SK-N-SH (cell line): ENCODE results near the gene LIN28B. TPM values are rescaled to one million over a fixed set of nuclear protein-coding genes. Genes with fewer than 3 reads are reported as not detected.

ENCODE experiments used
- CTCF ChIA-PET: fragments of 300-600, 350-600 bp; formaldehyde crosslinking; extraction: SDS; loops from one replicate; lab custom pipeline; 2021; lab: Yijun Ruan, JAX
- POLR2A ChIA-PET: fragments of 350-600 bp; sonication (Branson Sonifier 250); formaldehyde crosslinking; extraction: SDS; loops from one replicate; lab custom pipeline; 2020; ENCODE audit warnings: antibody characterized with exemption, inconsistent platforms; lab: Yijun Ruan, JAX
- DNase-seq: peaks from one replicate; pipeline ENCODE4 v3.0.0; 2012
- H2AFZ ChIP-seq: fragments of 200-600 bp; sonication (generic); 2 replicates; pipeline ENCODE4 v1.8.1; 2016; ENCODE audit warnings: antibody characterized with exemption, mild to moderate bottlenecking, low read depth
- H3F3A ChIP-seq: fragments of 200-600 bp; sonication (generic); replicated peaks from 2 replicates; pipeline ENCODE3; 2016; ENCODE audit warnings: antibody characterized with exemption, mild to moderate bottlenecking; ENCODE audit not compliant: insufficient read depth
- H3K27ac ChIP-seq, 2 experiments: fragments of 200-500 bp in 1 of 2; fragments of 200-600 bp in 1 of 2; sonication (Bioruptor generic) in 1 of 2; sonication (generic), shearing (Covaris generic) in 1 of 2; 2 replicates each; pipeline versions ENCODE4 v1.5.1 to v1.6.1; 2014 to 2016; ENCODE audit warnings: low read depth in 2 of 2, inconsistent platforms in 1 of 2, low read length in 1 of 2, mild to moderate bottlenecking in 1 of 2, mixed read lengths in 1 of 2
- H3K27me3 ChIP-seq: fragments of 200-600 bp; sonication (generic), shearing (Covaris generic); 2 replicates; pipeline ENCODE4 v1.6.1; 2016; ENCODE audit warnings: mixed run types; ENCODE audit not compliant: insufficient read depth
- H3K36me3 ChIP-seq, 2 experiments: fragments of 200-500 bp in 1 of 2; fragments of 200-600 bp in 1 of 2; sonication (Bioruptor generic) in 1 of 2; sonication (generic) in 1 of 2; replicated peaks in 1 of 2; 2 replicates each; pipeline versions ENCODE3 to v1.5.1; 2014 to 2016; ENCODE audit warnings: low read length in 1 of 2, mild to moderate bottlenecking in 1 of 2; ENCODE audit not compliant: insufficient read depth in 2 of 2, control insufficient read depth in 1 of 2
- H3K4me1 ChIP-seq, 2 experiments: fragments of 200-500 bp in 1 of 2; fragments of 200-600 bp in 1 of 2; sonication (Bioruptor generic) in 1 of 2; sonication (generic), shearing (Covaris generic) in 1 of 2; 2 replicates each; pipeline versions ENCODE4 v1.5.1 to v1.6.1; 2014 to 2016; ENCODE audit warnings: low read depth in 1 of 2, low read length in 1 of 2, mixed run types in 1 of 2; ENCODE audit not compliant: insufficient read depth in 2 of 2, control insufficient read depth in 1 of 2
- H3K4me2 ChIP-seq: fragments of 200-600 bp; sonication (generic), shearing (Covaris generic); 2 replicates; pipeline ENCODE4 v1.6.1; 2017; ENCODE audit warnings: mixed run types
- H3K4me3 ChIP-seq, 2 experiments: fragments of 200-500 bp in 1 of 2; fragments of 200-600 bp in 1 of 2; sonication (Bioruptor generic) in 1 of 2; sonication (generic), shearing (Covaris generic) in 1 of 2; 2 replicates each; pipeline versions ENCODE4 v1.5.1 to v1.8.1; 2014 to 2016; ENCODE audit warnings: low read depth in 2 of 2, inconsistent platforms in 1 of 2, low read length in 1 of 2, mild to moderate bottlenecking in 1 of 2, mixed read lengths in 1 of 2, moderate library complexity in 1 of 2
- H3K79me2 ChIP-seq: fragments of 200-600 bp; sonication (generic); 2 replicates; pipeline ENCODE4 v1.8.1; 2017; ENCODE audit warnings: mild to moderate bottlenecking; ENCODE audit not compliant: insufficient read depth
- H3K9ac ChIP-seq: fragments of 200-600 bp; sonication (generic); 2 replicates; pipeline ENCODE4 v1.6.1; 2017; ENCODE audit warnings: mixed run types
- H3K9me2 ChIP-seq: fragments of 200-600 bp; sonication (generic); 2 replicates; pipeline ENCODE4 v1.6.1; 2017; ENCODE audit warnings: mixed run types
- H3K9me3 ChIP-seq: fragments of 200-600 bp; sonication (generic); 2 replicates; pipeline ENCODE4 v1.6.1; 2017; ENCODE audit warnings: mixed run types, mild to moderate bottlenecking, moderate library complexity
- H4K20me1 ChIP-seq: fragments of 200-600 bp; sonication (generic); 2 replicates; pipeline ENCODE4 v1.6.1; 2017; ENCODE audit warnings: mild to moderate bottlenecking, mixed run types; ENCODE audit not compliant: insufficient read depth
- CHD2 ChIP-seq: fragments of 150-350 bp; IDR thresholded peaks from 2 replicates; pipeline ENCODE4 v1.6.1; 2018; ENCODE audit warnings: low read length; ENCODE audit not compliant: partially characterized antibody
- EP300 ChIP-seq, 2 experiments: IDR thresholded peaks; 2 replicates each; pipeline versions ENCODE4 v1.4.0 to v1.6.1; 2012; ENCODE audit warnings: borderline replicate concordance in 1 of 2, low read depth in 1 of 2, low read length in 1 of 2
- EZH2phosphoT487 ChIP-seq: fragments of 200-600 bp; sonication (generic); IDR thresholded peaks from 2 replicates; pipeline ENCODE4 v1.6.1; 2017; ENCODE audit warnings: low read depth, mixed run types, mild to moderate bottlenecking, antibody characterized with exemption, moderate library complexity, borderline replicate concordance
- FOSL2 ChIP-seq: IDR thresholded peaks from 2 replicates; pipeline ENCODE4 v1.4.0; 2012; ENCODE audit warnings: low read depth, mild to moderate bottlenecking, moderate library complexity, borderline replicate concordance
- IRF3 ChIP-seq: fragments of 150-350 bp; IDR thresholded peaks from 2 replicates; pipeline ENCODE4 v1.6.1; 2016; ENCODE audit warnings: mild to moderate bottlenecking, low read depth, low read length
- JUND ChIP-seq: IDR thresholded peaks from 2 replicates; pipeline ENCODE4 v1.4.0; 2012
- MEF2A ChIP-seq: IDR thresholded peaks from 2 replicates; pipeline ENCODE4 v1.4.0; 2012; ENCODE audit warnings: low read depth, borderline replicate concordance
- NFIC ChIP-seq: IDR thresholded peaks from 2 replicates; pipeline ENCODE4 v1.4.0; 2012; ENCODE audit warnings: borderline replicate concordance
- PBX3 ChIP-seq: IDR thresholded peaks from 2 replicates; pipeline ENCODE4; 2012
- RAD21 ChIP-seq: IDR thresholded peaks from 2 replicates; pipeline ENCODE4 v1.6.1; 2012; ENCODE audit warnings: mild to moderate bottlenecking, low read length
- RFX5 ChIP-seq: IDR thresholded peaks from 2 replicates; pipeline ENCODE4 v1.6.1; 2012; ENCODE audit warnings: mild to moderate bottlenecking, improper control_type of control experiment, low read length
- SIN3A ChIP-seq: IDR thresholded peaks from 2 replicates; pipeline ENCODE4 v1.6.1; 2012; ENCODE audit warnings: low read depth, mild to moderate bottlenecking, low read length, moderate library complexity, borderline replicate concordance
- TAF1 ChIP-seq: IDR thresholded peaks from 2 replicates; pipeline ENCODE4 v1.6.1; 2012; ENCODE audit warnings: low read depth, mild to moderate bottlenecking, low read length, moderate library complexity, borderline replicate concordance
- TCF12 ChIP-seq: IDR thresholded peaks from 2 replicates; pipeline ENCODE4 v1.4.0; 2012
- TEAD4 ChIP-seq: IDR thresholded peaks from 2 replicates; pipeline ENCODE4 v1.4.0; 2012; ENCODE audit warnings: mild to moderate bottlenecking, borderline replicate concordance; ENCODE audit not compliant: insufficient read depth
- WGBS: methylation state at CpG from one replicate; pipeline ENCODE4 v1.1.6; 2017; ENCODE audit warnings: low lambda C conversion rate; 5-methylcytosine and 5-hydroxymethylcytosine counted together
- polyA plus RNA-seq, 3 experiments: library from polyadenylated mRNA; depleted of rRNA; stranded (reverse); fragments of >200 nt; gene quantifications; 2 replicates each; pipeline ENCODE4 v1.2.3, GENCODE V29; 2012
- TF ChIP-seq, protein P1 (sequence below): IDR thresholded peaks from 2 replicates; pipeline ENCODE4 v1.4.0; 2012; ENCODE audit warnings: low read depth, borderline replicate concordance
- TF ChIP-seq, protein P2 (sequence below): IDR thresholded peaks from 2 replicates; pipeline ENCODE4 v1.6.1; 2012; ENCODE audit warnings: mild to moderate bottlenecking, low read depth, low read length, moderate library complexity

Gene LIN28B
- polyA plus RNA-seq, 1 of the 3 experiments (the other 2 are of a cell fraction) = 0.67 TPM

GRCh38 chr6:105015482-105015881 lies 58.6 kb downstream of the LIN28B start:
- no peaks in the 10 kb centered on the region for H3K9me2 ChIP-seq
- peak overlapping the region; percentile 71; the same call in 1 of the 2 replicates for H2AFZ ChIP-seq
- peak overlapping the region; percentile 37; the same call in 1 of the 2 replicates for H3K9ac ChIP-seq
- H3K4me3 ChIP-seq = peak overlapping the region in 1 of 2 experiments; percentile 7; a peak in 1 of 4 replicates
- H3F3A ChIP-seq = peaks cover 9% of the 10 kb centered on the region
- ChIA-PET CTCF (interaction anchor here (0.6 to 1.6 kb wide), 8 partner anchors 8 to 416 kb away, joined by 3 to 6 read pairs (median 3); no protein-coding TSS in a partner anchor), POLR2A (no interaction called here)
- no peaks in the 10 kb centered on the region for H3K79me2 ChIP-seq
- peak overlapping the region; percentile 59 to 60; a peak in 3 of 4 replicates for H3K27ac ChIP-seq
- no peaks in the 10 kb centered on the region for H3K9me3 ChIP-seq
- 0 out of 2 replicates have a peak overlapping the region, but pooled peaks have one; percentile 0 for H3K4me2 ChIP-seq
- H3K36me3 ChIP-seq = no peaks in the 10 kb centered on the region
- TF ChIP-seq CHD2 = no peak
- TF ChIP-seq RFX5 = no peak
- TF ChIP-seq TEAD4 = peak; percentile 36; the same call in 1 of the 2 replicates
- TF ChIP-seq TCF12 = peak; percentile 80
- peak; percentile 12; the same call in 1 of the 2 replicates for TF ChIP-seq PBX3
- TF ChIP-seq FOSL2 = peak; percentile 44; the same call in 1 of the 2 replicates
- TF ChIP-seq EP300 (IDR thresholded peaks at IDR 0.05; ENCODE audit: borderline replicate concordance in 1 of 2, low read depth in 1 of 2, low read length in 1 of 2) = peak in 1 of 2 experiments; percentile 67; a peak in 2 of 4 replicates
- no peak for TF ChIP-seq EZH2phosphoT487
- TF ChIP-seq JUND = peak; percentile 81
- no peak for DNase-seq
- no peaks in the 10 kb centered on the region for H3K27me3 ChIP-seq
- WGBS = 9% methylated on average over 2 of the region's 2 CpGs
- H3K4me1 ChIP-seq = peaks cover 0 to 7% of the 10 kb centered on the region in 2 experiments; a peak in 1 of 4 replicates
- no peaks in the 10 kb centered on the region for H4K20me1 ChIP-seq

- POLR2A ChIA-PET = no interaction called here
Measured at GRCh38 chr6:105019285-105019684, 62.4 kb downstream of the LIN28B start.

More at GRCh38 chr6:105019285-105019684, 62.4 kb downstream of the LIN28B start:
- Histone ChIP-seq H3K9me2 (no peaks in the 10 kb centered on the region), H3K79me2 (no peaks in the 10 kb centered on the region), H3K27ac (no peak overlapping the region), H3K27me3 (no peaks in the 10 kb centered on the region), H4K20me1 (no peaks in the 10 kb centered on the region), H3K9ac (no peak overlapping the region), H3F3A (peaks cover 9% of the 10 kb centered on the region), H3K4me3 (no peak overlapping the region), H3K9me3 (no peaks in the 10 kb centered on the region), H2AFZ (no peak overlapping the region), H3K36me3 (no peaks in the 10 kb centered on the region), H3K4me2 (no peak overlapping the region), H3K4me1 (peaks cover 0 to 7% of the 10 kb centered on the region in 2 experiments; a peak in 1 of 4 replicates)
- TF ChIP-seq IRF3 (no peak), RAD21 (no peak), EP300 (IDR thresholded peaks at IDR 0.05; ENCODE audit: borderline replicate concordance in 1 of 2, low read depth in 1 of 2, low read length in 1 of 2) (no peak), NFIC (no peak), SIN3A (no peak), MEF2A (no peak), TAF1 (no peak)
- TF ChIP-seq, protein P1, sequence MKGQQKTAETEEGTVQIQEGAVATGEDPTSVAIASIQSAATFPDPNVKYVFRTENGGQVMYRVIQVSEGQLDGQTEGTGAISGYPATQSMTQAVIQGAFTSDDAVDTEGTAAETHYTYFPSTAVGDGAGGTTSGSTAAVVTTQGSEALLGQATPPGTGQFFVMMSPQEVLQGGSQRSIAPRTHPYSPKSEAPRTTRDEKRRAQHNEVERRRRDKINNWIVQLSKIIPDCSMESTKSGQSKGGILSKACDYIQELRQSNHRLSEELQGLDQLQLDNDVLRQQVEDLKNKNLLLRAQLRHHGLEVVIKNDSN = no peak
- TF ChIP-seq, protein P2, sequence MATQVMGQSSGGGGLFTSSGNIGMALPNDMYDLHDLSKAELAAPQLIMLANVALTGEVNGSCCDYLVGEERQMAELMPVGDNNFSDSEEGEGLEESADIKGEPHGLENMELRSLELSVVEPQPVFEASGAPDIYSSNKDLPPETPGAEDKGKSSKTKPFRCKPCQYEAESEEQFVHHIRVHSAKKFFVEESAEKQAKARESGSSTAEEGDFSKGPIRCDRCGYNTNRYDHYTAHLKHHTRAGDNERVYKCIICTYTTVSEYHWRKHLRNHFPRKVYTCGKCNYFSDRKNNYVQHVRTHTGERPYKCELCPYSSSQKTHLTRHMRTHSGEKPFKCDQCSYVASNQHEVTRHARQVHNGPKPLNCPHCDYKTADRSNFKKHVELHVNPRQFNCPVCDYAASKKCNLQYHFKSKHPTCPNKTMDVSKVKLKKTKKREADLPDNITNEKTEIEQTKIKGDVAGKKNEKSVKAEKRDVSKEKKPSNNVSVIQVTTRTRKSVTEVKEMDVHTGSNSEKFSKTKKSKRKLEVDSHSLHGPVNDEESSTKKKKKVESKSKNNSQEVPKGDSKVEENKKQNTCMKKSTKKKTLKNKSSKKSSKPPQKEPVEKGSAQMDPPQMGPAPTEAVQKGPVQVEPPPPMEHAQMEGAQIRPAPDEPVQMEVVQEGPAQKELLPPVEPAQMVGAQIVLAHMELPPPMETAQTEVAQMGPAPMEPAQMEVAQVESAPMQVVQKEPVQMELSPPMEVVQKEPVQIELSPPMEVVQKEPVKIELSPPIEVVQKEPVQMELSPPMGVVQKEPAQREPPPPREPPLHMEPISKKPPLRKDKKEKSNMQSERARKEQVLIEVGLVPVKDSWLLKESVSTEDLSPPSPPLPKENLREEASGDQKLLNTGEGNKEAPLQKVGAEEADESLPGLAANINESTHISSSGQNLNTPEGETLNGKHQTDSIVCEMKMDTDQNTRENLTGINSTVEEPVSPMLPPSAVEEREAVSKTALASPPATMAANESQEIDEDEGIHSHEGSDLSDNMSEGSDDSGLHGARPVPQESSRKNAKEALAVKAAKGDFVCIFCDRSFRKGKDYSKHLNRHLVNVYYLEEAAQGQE = no peak
- DNase-seq = no peak
- WGBS = 86% methylated on average over 2 of the region's 2 CpGs
- CTCF ChIA-PET = interaction anchor here (1.4 kb wide), 1 partner anchor 9 kb away, joined by 3 read pairs; no protein-coding TSS in a partner anchor
